Sigmoid colon (tissue), 4 donors: ENCODE results near the gene SLC13A1.

Source experiments
- POLR2A ChIP-seq, 2 donors: fragments of 450-650 bp; IDR thresholded peaks; one replicate each; pipeline ENCODE4 v1.6.1; 2016; ENCODE audit warnings: antibody characterized with exemption in 2 of 2, mild to moderate bottlenecking in 2 of 2, moderate library complexity in 2 of 2
- POLR2AphosphoS5 ChIP-seq, 4 donors: sonication (generic); formaldehyde crosslinking; IDR thresholded peaks; one replicate each; pipeline ENCODE4 v1.6.1; 2017; ENCODE audit warnings: antibody characterized with exemption in 4 of 4
- TF ChIP-seq, protein P1 (sequence below), 4 experiments: fragments of 450-650 bp in 3 of 4; fragments of 200-600 bp in 1 of 4; IDR thresholded peaks; one replicate each; pipeline ENCODE4 v1.5.1; 2016 to 2019; ENCODE audit warnings: antibody characterized with exemption in 4 of 4, mild to moderate bottlenecking in 3 of 4, moderate library complexity in 2 of 4

DNA sequence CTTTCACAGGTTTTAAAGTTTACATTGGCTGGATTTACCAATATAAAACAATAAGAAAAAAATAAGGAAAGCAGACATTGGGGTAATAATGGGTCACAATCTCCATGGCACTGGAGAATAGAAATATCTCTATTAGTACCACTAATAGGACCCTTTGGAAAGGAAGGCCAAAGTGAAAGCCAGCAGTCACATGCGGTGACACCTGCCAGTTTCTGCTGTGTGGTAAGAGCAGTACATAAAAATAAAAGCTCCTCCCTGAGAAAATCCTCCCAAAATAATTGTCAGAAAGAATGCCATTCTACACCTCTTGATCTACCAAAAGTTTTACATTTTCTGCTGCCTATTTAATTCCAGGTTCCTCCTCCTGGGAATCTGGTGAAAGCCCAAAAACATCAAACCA is 30.4 kb upstream of the SLC13A1 start:
- TF ChIP-seq, protein P1, sequence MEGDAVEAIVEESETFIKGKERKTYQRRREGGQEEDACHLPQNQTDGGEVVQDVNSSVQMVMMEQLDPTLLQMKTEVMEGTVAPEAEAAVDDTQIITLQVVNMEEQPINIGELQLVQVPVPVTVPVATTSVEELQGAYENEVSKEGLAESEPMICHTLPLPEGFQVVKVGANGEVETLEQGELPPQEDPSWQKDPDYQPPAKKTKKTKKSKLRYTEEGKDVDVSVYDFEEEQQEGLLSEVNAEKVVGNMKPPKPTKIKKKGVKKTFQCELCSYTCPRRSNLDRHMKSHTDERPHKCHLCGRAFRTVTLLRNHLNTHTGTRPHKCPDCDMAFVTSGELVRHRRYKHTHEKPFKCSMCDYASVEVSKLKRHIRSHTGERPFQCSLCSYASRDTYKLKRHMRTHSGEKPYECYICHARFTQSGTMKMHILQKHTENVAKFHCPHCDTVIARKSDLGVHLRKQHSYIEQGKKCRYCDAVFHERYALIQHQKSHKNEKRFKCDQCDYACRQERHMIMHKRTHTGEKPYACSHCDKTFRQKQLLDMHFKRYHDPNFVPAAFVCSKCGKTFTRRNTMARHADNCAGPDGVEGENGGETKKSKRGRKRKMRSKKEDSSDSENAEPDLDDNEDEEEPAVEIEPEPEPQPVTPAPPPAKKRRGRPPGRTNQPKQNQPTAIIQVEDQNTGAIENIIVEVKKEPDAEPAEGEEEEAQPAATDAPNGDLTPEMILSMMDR (IDR thresholded peaks at IDR 0.05), result no peak
- TF ChIP-seq POLR2AphosphoS5 (IDR thresholded peaks at IDR 0.05) (no peak), POLR2A (IDR thresholded peaks at IDR 0.05) (no peak)
